Measurements from ENCODE around the gene CCN2.

DNA sequence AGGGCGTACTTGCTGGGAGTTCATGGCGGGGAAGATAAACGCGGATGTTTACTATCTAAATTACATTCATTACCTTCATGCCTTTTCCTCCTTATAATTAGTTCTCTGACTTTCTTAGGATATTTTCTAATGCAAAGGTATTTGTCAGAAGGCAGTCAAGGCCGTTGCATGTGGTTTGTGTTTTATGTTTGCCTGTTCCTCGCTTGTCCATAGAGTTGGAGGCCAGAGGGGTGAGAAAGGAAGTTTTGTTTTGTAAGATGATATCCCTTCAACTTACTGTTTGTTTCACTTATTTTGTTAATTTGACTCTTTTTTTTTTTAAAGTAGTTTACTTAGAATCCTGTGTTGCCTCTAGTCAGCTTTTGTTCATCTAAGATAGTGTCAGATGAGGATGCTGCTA, 4.0 kb upstream of the CCN2 start:
- TF ChIP-seq POLR2AphosphoS5 (IDR thresholded peaks at IDR 0.05) = no peak
- TF ChIP-seq, protein P1, sequence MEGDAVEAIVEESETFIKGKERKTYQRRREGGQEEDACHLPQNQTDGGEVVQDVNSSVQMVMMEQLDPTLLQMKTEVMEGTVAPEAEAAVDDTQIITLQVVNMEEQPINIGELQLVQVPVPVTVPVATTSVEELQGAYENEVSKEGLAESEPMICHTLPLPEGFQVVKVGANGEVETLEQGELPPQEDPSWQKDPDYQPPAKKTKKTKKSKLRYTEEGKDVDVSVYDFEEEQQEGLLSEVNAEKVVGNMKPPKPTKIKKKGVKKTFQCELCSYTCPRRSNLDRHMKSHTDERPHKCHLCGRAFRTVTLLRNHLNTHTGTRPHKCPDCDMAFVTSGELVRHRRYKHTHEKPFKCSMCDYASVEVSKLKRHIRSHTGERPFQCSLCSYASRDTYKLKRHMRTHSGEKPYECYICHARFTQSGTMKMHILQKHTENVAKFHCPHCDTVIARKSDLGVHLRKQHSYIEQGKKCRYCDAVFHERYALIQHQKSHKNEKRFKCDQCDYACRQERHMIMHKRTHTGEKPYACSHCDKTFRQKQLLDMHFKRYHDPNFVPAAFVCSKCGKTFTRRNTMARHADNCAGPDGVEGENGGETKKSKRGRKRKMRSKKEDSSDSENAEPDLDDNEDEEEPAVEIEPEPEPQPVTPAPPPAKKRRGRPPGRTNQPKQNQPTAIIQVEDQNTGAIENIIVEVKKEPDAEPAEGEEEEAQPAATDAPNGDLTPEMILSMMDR (IDR thresholded peaks at IDR 0.05) = no peak
- no peak for TF ChIP-seq POLR2A (IDR thresholded peaks at IDR 0.05; ENCODE audit: low read depth)
- no peak for TF ChIP-seq EP300 (IDR thresholded peaks at IDR 0.05)

Data from esophagus muscularis mucosa (tissue), 4 donors.